DOHH2 (cell line): ENCODE results near the gene NCKAP5.

ENCODE experiments used
- H3F3A ChIP-seq: fragments of 200-600 bp; sonication (generic), shearing (Covaris generic); 2 replicates; pipeline ENCODE4 v1.6.0; 2016; ENCODE audit warnings: antibody characterized with exemption, mild to moderate bottlenecking; ENCODE audit not compliant: control insufficient read depth, insufficient read depth
- H3K27ac ChIP-seq: fragments of 200-600 bp; sonication (generic); 2 replicates; pipeline ENCODE4 v1.5.1; 2014; ENCODE audit warnings: low read depth, mild to moderate bottlenecking, low read length, moderate library complexity
- H3K27me3 ChIP-seq: fragments of 200-600 bp; sonication (generic); 2 replicates; pipeline ENCODE4 v1.6.1; 2014; ENCODE audit warnings: mild to moderate bottlenecking, low read length, mixed read lengths; ENCODE audit not compliant: control insufficient read depth
- H3K36me3 ChIP-seq: fragments of 200-600 bp; sonication (generic); 2 replicates; pipeline ENCODE4 v1.6.1; 2014; ENCODE audit warnings: mild to moderate bottlenecking, low read length, moderate library complexity, mixed read lengths; ENCODE audit not compliant: control insufficient read depth
- H3K4me1 ChIP-seq: fragments of 200-600 bp; sonication (generic); 2 replicates; pipeline ENCODE4 v1.6.1; 2014; ENCODE audit warnings: mild to moderate bottlenecking, low read length, mixed read lengths; ENCODE audit not compliant: control insufficient read depth
- H3K4me2 ChIP-seq: fragments of 200-600 bp; sonication (generic); 2 replicates; pipeline ENCODE4 v1.6.0; 2014; ENCODE audit warnings: mild to moderate bottlenecking, low read length, moderate library complexity
- H3K4me3 ChIP-seq: fragments of 200-600 bp; sonication (generic); 2 replicates; pipeline ENCODE4 v1.5.1; 2014; ENCODE audit warnings: mild to moderate bottlenecking, low read length, mixed read lengths
- H3K79me2 ChIP-seq: fragments of 200-600 bp; sonication (generic); 2 replicates; pipeline ENCODE4 v1.6.1; 2014; ENCODE audit warnings: mild to moderate bottlenecking, low read length, mixed read lengths; ENCODE audit not compliant: control insufficient read depth
- H3K9me2 ChIP-seq: fragments of 200-600 bp; sonication (generic); replicated peaks from 2 replicates; pipeline ENCODE4 v1.6.1; 2014; ENCODE audit warnings: mild to moderate bottlenecking, low read length, mixed read lengths; ENCODE audit not compliant: control insufficient read depth
- H3K9me3 ChIP-seq: fragments of 200-600 bp; sonication (generic); 2 replicates; pipeline ENCODE4 v1.6.1; 2014; ENCODE audit warnings: antibody characterized with exemption, low read length, mixed read lengths; ENCODE audit not compliant: control insufficient read depth, insufficient read depth
- H4K20me1 ChIP-seq: fragments of 200-600 bp; sonication (generic); 2 replicates; pipeline ENCODE4 v1.6.0; 2014; ENCODE audit warnings: low read depth, mild to moderate bottlenecking, antibody characterized with exemption, low read length, moderate library complexity; ENCODE audit not compliant: control insufficient read depth, insufficient read depth
- EZH2phosphoT487 ChIP-seq: fragments of 200-600 bp; sonication (generic); IDR thresholded peaks from 2 replicates; pipeline ENCODE4 v1.6.1; 2017; ENCODE audit warnings: borderline replicate concordance, mild to moderate bottlenecking, antibody characterized with exemption, low read length, moderate library complexity, mixed read lengths
- TF ChIP-seq, protein P1 (sequence below): fragments of 200-600 bp; sonication (generic); IDR thresholded peaks from one replicate; pipeline ENCODE4 v1.5.1; 2014; ENCODE audit warnings: antibody characterized with exemption, mild to moderate bottlenecking, low read depth, low read length; ENCODE audit not compliant: poor library complexity, severe bottlenecking

Gene NCKAP5

DNA sequence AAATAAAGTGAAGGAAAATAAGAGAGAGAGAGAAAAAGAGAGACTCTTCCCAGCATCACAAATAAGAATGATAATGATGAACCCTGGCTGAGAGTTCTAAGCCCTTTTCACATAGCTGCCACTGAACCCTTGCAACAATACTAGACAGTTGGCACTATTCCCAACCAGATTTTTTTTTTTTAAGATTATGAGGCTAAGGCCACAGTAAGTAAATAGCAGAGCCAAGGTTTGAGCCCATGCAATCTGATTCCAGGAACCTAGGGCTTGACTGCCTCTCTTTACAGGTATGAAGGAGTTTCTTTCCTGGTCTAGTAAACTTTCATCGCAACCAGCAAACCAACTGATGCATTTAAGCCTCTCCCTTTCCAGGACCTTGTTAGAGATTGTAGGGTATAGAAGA lies 424.6 kb downstream of the NCKAP5 start:
- no peaks in the 10 kb centered on the region for H3F3A ChIP-seq
- H3K9me3 ChIP-seq = no peaks in the 10 kb centered on the region
- no peaks in the 10 kb centered on the region for H4K20me1 ChIP-seq
- no peaks in the 10 kb centered on the region for H3K79me2 ChIP-seq
- H3K4me1 ChIP-seq = no peaks in the 10 kb centered on the region
- H3K4me3 ChIP-seq = no peak overlapping the region
- H3K27ac ChIP-seq = no peak overlapping the region
- H3K27me3 ChIP-seq = no peaks in the 10 kb centered on the region
- H3K9me2 ChIP-seq = no peaks in the 10 kb centered on the region
- no peak overlapping the region for H3K4me2 ChIP-seq
- no peaks in the 10 kb centered on the region for H3K36me3 ChIP-seq
- TF ChIP-seq EZH2phosphoT487 = no peak
- TF ChIP-seq, protein P1, sequence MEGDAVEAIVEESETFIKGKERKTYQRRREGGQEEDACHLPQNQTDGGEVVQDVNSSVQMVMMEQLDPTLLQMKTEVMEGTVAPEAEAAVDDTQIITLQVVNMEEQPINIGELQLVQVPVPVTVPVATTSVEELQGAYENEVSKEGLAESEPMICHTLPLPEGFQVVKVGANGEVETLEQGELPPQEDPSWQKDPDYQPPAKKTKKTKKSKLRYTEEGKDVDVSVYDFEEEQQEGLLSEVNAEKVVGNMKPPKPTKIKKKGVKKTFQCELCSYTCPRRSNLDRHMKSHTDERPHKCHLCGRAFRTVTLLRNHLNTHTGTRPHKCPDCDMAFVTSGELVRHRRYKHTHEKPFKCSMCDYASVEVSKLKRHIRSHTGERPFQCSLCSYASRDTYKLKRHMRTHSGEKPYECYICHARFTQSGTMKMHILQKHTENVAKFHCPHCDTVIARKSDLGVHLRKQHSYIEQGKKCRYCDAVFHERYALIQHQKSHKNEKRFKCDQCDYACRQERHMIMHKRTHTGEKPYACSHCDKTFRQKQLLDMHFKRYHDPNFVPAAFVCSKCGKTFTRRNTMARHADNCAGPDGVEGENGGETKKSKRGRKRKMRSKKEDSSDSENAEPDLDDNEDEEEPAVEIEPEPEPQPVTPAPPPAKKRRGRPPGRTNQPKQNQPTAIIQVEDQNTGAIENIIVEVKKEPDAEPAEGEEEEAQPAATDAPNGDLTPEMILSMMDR = no peak

- Histone ChIP-seq H3K79me2 (no peaks in the 10 kb centered on the region), H3K4me1 (no peaks in the 10 kb centered on the region), H3F3A (no peaks in the 10 kb centered on the region), H3K4me3 (no peak overlapping the region), H3K4me2 (no peak overlapping the region), H3K27ac (no peak overlapping the region), H3K9me2 (no peaks in the 10 kb centered on the region), H3K36me3 (no peaks in the 10 kb centered on the region), H4K20me1 (no peaks in the 10 kb centered on the region), H3K27me3 (no peaks in the 10 kb centered on the region), H3K9me3 (no peaks in the 10 kb centered on the region)
- TF ChIP-seq, protein P1 = no peak
Observed at GRCh38 chr2:133142087-133142486, 426.2 kb downstream of the NCKAP5 start.

DNA sequence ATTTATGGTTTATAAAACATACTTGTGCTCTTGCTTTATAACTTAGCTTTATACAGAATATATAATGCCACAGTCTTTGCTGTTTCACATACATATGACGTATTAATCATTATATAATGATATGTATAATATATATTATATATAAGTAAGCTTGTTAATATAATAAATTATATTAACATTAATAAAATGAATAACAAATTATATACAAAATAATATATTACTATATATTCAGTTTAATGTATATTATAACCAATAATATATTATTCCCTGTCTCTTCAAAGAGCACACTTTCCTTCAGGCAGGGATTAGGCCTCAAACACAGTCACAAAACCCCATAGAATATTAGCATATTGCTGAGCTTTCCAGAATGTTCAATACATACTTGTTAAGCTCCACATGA lies 427.6 kb downstream of the NCKAP5 start:
- no peaks in the 10 kb centered on the region for H3K36me3 ChIP-seq
- H3F3A ChIP-seq = no peaks in the 10 kb centered on the region
- H3K4me1 ChIP-seq = no peaks in the 10 kb centered on the region
- TF ChIP-seq EZH2phosphoT487 = no peak
- TF ChIP-seq, protein P1 = no peak
- H3K4me2 ChIP-seq = no peak overlapping the region
- H3K4me3 ChIP-seq = no peak overlapping the region
- no peak overlapping the region for H3K27ac ChIP-seq
- no peaks in the 10 kb centered on the region for H3K79me2 ChIP-seq
- H3K9me3 ChIP-seq = no peaks in the 10 kb centered on the region
- no peaks in the 10 kb centered on the region for H3K27me3 ChIP-seq
- H3K9me2 ChIP-seq = no peaks in the 10 kb centered on the region
- no peaks in the 10 kb centered on the region for H4K20me1 ChIP-seq

DNA sequence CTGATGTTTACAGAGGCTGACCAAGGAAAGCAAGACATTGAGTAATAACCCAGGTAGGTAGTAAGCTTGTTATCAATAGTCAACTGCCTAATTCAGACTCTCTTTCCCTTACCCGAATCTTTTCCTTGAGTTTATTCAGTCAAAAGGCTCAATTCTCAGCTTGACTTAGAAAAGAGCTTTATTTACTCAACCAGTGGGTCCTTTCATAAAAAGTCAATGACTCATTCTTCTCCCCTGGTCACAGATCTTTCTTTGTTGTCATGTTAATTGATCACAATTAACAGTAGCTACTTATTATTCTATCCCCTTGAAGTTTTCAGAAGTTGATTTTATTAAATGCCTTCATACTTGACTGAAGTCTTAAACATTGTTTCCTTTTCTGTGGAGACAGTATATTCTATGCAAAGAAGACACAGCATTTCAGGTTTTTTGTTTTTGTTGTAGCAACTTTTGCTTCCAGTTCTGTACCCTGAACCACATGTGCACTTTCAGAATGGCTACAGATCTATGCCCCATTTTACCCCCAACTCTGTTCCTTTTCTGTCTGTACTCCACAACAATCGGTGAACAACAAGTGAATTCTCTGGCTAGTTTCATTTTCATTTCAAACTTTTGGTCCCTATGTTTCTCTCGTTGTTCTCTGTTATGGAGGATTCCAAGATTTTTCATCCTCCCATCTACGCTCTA lies 428.3 kb downstream of the NCKAP5 start:
- Histone ChIP-seq H3F3A (no peaks in the 10 kb centered on the region), H3K4me2 (no peak overlapping the region), H3K27ac (no peak overlapping the region), H3K4me3 (no peak overlapping the region), H4K20me1 (no peaks in the 10 kb centered on the region), H3K79me2 (no peaks in the 10 kb centered on the region), H3K27me3 (no peaks in the 10 kb centered on the region), H3K36me3 (no peaks in the 10 kb centered on the region), H3K9me3 (no peaks in the 10 kb centered on the region), H3K9me2 (no peaks in the 10 kb centered on the region), H3K4me1 (no peaks in the 10 kb centered on the region)
- TF ChIP-seq, protein P1 = no peak
- TF ChIP-seq EZH2phosphoT487 = no peak
